PC-9 (cell line): ENCODE data around the gene LEO1. TPM values are rescaled to one million over a fixed set of nuclear protein-coding genes. Genes with fewer than 3 reads are reported as not detected.

Experiments used
- BruUV-seq: library from RNA; stranded (reverse); fragments of 400-500 nt; replicated peaks from 2 replicates; lab custom pipeline; 2021; lab: Mats Ljungman, UMichigan
- CTCF ChIA-PET: fragments of 300-600 bp; sonication (Branson Sonifier 250); formaldehyde crosslinking; loops from one replicate; lab custom pipeline; 2022; ENCODE audit warnings: antibody characterized with exemption; lab: Charles Lee
- POLR2A ChIA-PET: fragments of 300-600 bp; sonication (Branson Sonifier 250); formaldehyde crosslinking; loops from one replicate; lab custom pipeline; 2022; ENCODE audit warnings: antibody characterized with exemption; ENCODE audit not compliant: unreplicated experiment; lab: Charles Lee
- DNase-seq, 2 experiments: peaks; one replicate each; pipeline versions ENCODE4 v3.0.0 to v3.0.0-alpha.2; 2015 to 2022; ENCODE audit warnings: mixed read lengths in 1 of 2
- H2AFZ ChIP-seq: fragments of 200-600 bp; sonication (generic); 2 replicates; pipeline ENCODE4 v1.8.1; 2017; ENCODE audit warnings: antibody characterized with exemption
- H3F3A ChIP-seq: fragments of 200-600 bp; sonication (generic); 2 replicates; pipeline ENCODE4 v1.8.1; 2017; ENCODE audit warnings: antibody characterized with exemption, mild to moderate bottlenecking, low read depth; ENCODE audit not compliant: insufficient read depth
- H3K27ac ChIP-seq: fragments of 200-600 bp; sonication (generic); 2 replicates; pipeline ENCODE4 v1.6.1; 2016; ENCODE audit warnings: mixed run types
- H3K27me3 ChIP-seq: fragments of 200-600 bp; sonication (generic); 2 replicates; pipeline ENCODE4 v1.6.1; 2016; ENCODE audit warnings: low read depth, mixed run types; ENCODE audit not compliant: insufficient read depth
- H3K36me3 ChIP-seq: fragments of 200-600 bp; sonication (generic); 2 replicates; pipeline ENCODE4 v1.6.1; 2016; ENCODE audit warnings: low read depth, mixed run types
- H3K4me1 ChIP-seq: fragments of 200-600 bp; sonication (generic); replicated peaks from 2 replicates; pipeline ENCODE4 v1.6.1; 2016; ENCODE audit warnings: mixed run types; ENCODE audit not compliant: insufficient read depth
- H3K4me2 ChIP-seq: fragments of 200-600 bp; sonication (generic); 2 replicates; pipeline ENCODE4 v1.6.1; 2017; ENCODE audit warnings: mixed run types
- H3K4me3 ChIP-seq: fragments of 200-600 bp; sonication (generic); 2 replicates; pipeline ENCODE4 v1.6.1; 2016; ENCODE audit warnings: mixed run types
- H3K79me2 ChIP-seq: fragments of 200-600 bp; sonication (generic); 2 replicates; pipeline ENCODE4 v1.6.1; 2017; ENCODE audit warnings: low read depth, mixed run types
- H3K9me2 ChIP-seq: fragments of 200-600 bp; sonication (generic); 2 replicates; pipeline ENCODE4 v1.8.1; 2017; ENCODE audit warnings: mild to moderate bottlenecking; ENCODE audit not compliant: insufficient read depth
- H3K9me3 ChIP-seq: fragments of 200-600 bp; sonication (generic); 2 replicates; pipeline ENCODE4 v1.8.1; 2016; ENCODE audit warnings: low read depth; ENCODE audit not compliant: insufficient read depth
- H4K20me1 ChIP-seq: fragments of 200-600 bp; sonication (generic); 2 replicates; pipeline ENCODE4 v1.8.1; 2017; ENCODE audit not compliant: insufficient read depth
- CTCF ChIP-seq: fragments of 200-600 bp; sonication (generic); conservative IDR thresholded peaks from 2 replicates; pipeline ENCODE4 v1.6.1; 2017; ENCODE audit warnings: mixed run types, antibody characterized with exemption, mild to moderate bottlenecking, moderate library complexity
- EZH2 ChIP-seq: fragments of 200-600 bp; sonication (generic); IDR thresholded peaks from 2 replicates; pipeline ENCODE4 v1.8.0; 2017; ENCODE audit warnings: antibody characterized with exemption, low read depth
- intact Hi-C: fragments of 100-400 bp; cut with micrococcal nuclease; formaldehyde crosslinking; loops from one replicate; pipeline ENCODE4 v1.10.0; 2022; ENCODE audit not compliant: unreplicated experiment
- total RNA-seq: library from RNA; stranded (reverse); gene quantifications from 2 replicates; pipeline ENCODE4 v1.2.3, GENCODE V29; 2021

Gene LEO1
- total RNA-seq, 1 experiment from 2014 or later, result 21.7 TPM

GRCh38 chr15:51935466-51936104, 36.0 kb downstream of the LEO1 start:
- no TSS peak for BruUV-seq
- DNase-seq, result no peak
- H3K4me3 ChIP-seq, result no peak overlapping the region
- TF ChIP-seq CTCF, result no peak
- no peak for TF ChIP-seq EZH2
- no peaks in the 10 kb centered on the region for H3K36me3 ChIP-seq
- 0 out of 2 replicates have a peak, but pooled peaks cover 3% of the 10 kb centered on the region for H3F3A ChIP-seq
- no peaks in the 10 kb centered on the region for H3K9me3 ChIP-seq
- intact Hi-C loops, result no loop called here
- H4K20me1 ChIP-seq, result no peaks in the 10 kb centered on the region
- no peak overlapping the region for H3K27ac ChIP-seq
- no peaks in the 10 kb centered on the region for H3K79me2 ChIP-seq
- H3K9me2 ChIP-seq, result no peaks in the 10 kb centered on the region
- no peaks in the 10 kb centered on the region for H3K4me1 ChIP-seq
- CTCF ChIA-PET, result no interaction called here
- H3K27me3 ChIP-seq, result no peaks in the 10 kb centered on the region
- POLR2A ChIA-PET, result no interaction called here
- no peak overlapping the region for H3K4me2 ChIP-seq
- no peak overlapping the region for H2AFZ ChIP-seq

- no TSS peak for BruUV-seq
- intact Hi-C loops, result no loop called here
- no peaks in the 10 kb centered on the region for H3F3A ChIP-seq
- no peaks in the 10 kb centered on the region for H3K79me2 ChIP-seq
- POLR2A ChIA-PET, result interaction anchor here (0.7 kb wide), 1 partner anchor 250 kb away, joined by 11 read pairs; no protein-coding TSS in a partner anchor
- H3K27me3 ChIP-seq, result no peaks in the 10 kb centered on the region
- no peak overlapping the region for H3K27ac ChIP-seq
- no peaks in the 10 kb centered on the region for H3K9me3 ChIP-seq
- CTCF ChIA-PET, result interaction anchor here (0.6 to 0.7 kb wide), 2 partner anchors 435 to 739 kb away, joined by 4 to 5 read pairs; no protein-coding TSS in a partner anchor
- no peaks in the 10 kb centered on the region for H3K4me1 ChIP-seq
- no peak for TF ChIP-seq CTCF
- no peak for TF ChIP-seq EZH2
- no peak overlapping the region for H3K4me3 ChIP-seq
- H3K36me3 ChIP-seq, result no peaks in the 10 kb centered on the region
- H3K9me2 ChIP-seq, result no peaks in the 10 kb centered on the region
- no peaks in the 10 kb centered on the region for H4K20me1 ChIP-seq
- no peak for DNase-seq
- no peak overlapping the region for H2AFZ ChIP-seq
- H3K4me2 ChIP-seq, result no peak overlapping the region
Measured at GRCh38 chr15:51932161-51932560, 39.4 kb downstream of the LEO1 start.

GRCh38 chr15:51931638-51932037, 39.9 kb downstream of the LEO1 start:
- POLR2A ChIA-PET, result interaction anchor here (0.6 to 0.7 kb wide), 2 partner anchors 71 to 251 kb away, joined by 4 to 11 read pairs; no protein-coding TSS in a partner anchor
- no peaks in the 10 kb centered on the region for H3K9me2 ChIP-seq
- H4K20me1 ChIP-seq, result no peaks in the 10 kb centered on the region
- no peak overlapping the region for H2AFZ ChIP-seq
- no peak overlapping the region for H3K27ac ChIP-seq
- H3K9me3 ChIP-seq, result no peaks in the 10 kb centered on the region
- no peaks in the 10 kb centered on the region for H3K27me3 ChIP-seq
- no TSS peak for BruUV-seq
- TF ChIP-seq EZH2, result no peak
- no peak for TF ChIP-seq CTCF
- no peak overlapping the region for H3K4me3 ChIP-seq
- no peaks in the 10 kb centered on the region for H3K4me1 ChIP-seq
- H3K36me3 ChIP-seq, result no peaks in the 10 kb centered on the region
- CTCF ChIA-PET, result interaction anchor here (0.6 to 0.7 kb wide), 2 partner anchors 59 to 436 kb away, joined by 4 to 5 read pairs; no protein-coding TSS in a partner anchor
- DNase-seq, result no peak
- intact Hi-C loops, result no loop called here
- no peak overlapping the region for H3K4me2 ChIP-seq
- no peaks in the 10 kb centered on the region for H3K79me2 ChIP-seq
- no peaks in the 10 kb centered on the region for H3F3A ChIP-seq
